BLaER1 (cell line): ENCODE data around the gene RAPSN.

Experiments
- H3K27ac ChIP-seq: shearing (Covaris generic); formaldehyde crosslinking; 2 replicates; pipeline ENCODE4 v1.8.1; 2022
- H3K27me3 ChIP-seq: shearing (Covaris generic); formaldehyde crosslinking; 2 replicates; pipeline ENCODE4 v1.8.1; 2022
- H3K36me3 ChIP-seq: shearing (Covaris generic); formaldehyde crosslinking; 2 replicates; pipeline ENCODE4 v1.8.1; 2022
- H3K4me1 ChIP-seq: shearing (Covaris generic); formaldehyde crosslinking; 2 replicates; pipeline ENCODE4 v1.8.1; 2022
- H3K4me2 ChIP-seq: shearing (Covaris generic); formaldehyde crosslinking; 2 replicates; pipeline ENCODE4 v1.8.1; 2022
- H3K4me3 ChIP-seq: shearing (Covaris generic); formaldehyde crosslinking; 2 replicates; pipeline ENCODE4 v1.8.1; 2022
- H3K9ac ChIP-seq: shearing (Covaris generic); formaldehyde crosslinking; 2 replicates; pipeline ENCODE4 v1.8.1; 2022
- H3K9me3 ChIP-seq: shearing (Covaris generic); formaldehyde crosslinking; 2 replicates; pipeline ENCODE4 v1.8.1; 2022
- H4K20me1 ChIP-seq: shearing (Covaris generic); formaldehyde crosslinking; 2 replicates; pipeline ENCODE4 v1.8.1; 2022
- Cebpa-rat ChIP-seq: shearing (Covaris generic); IDR thresholded peaks from 2 replicates; pipeline ENCODE4 v1.8.1; 2022

Gene RAPSN

DNA sequence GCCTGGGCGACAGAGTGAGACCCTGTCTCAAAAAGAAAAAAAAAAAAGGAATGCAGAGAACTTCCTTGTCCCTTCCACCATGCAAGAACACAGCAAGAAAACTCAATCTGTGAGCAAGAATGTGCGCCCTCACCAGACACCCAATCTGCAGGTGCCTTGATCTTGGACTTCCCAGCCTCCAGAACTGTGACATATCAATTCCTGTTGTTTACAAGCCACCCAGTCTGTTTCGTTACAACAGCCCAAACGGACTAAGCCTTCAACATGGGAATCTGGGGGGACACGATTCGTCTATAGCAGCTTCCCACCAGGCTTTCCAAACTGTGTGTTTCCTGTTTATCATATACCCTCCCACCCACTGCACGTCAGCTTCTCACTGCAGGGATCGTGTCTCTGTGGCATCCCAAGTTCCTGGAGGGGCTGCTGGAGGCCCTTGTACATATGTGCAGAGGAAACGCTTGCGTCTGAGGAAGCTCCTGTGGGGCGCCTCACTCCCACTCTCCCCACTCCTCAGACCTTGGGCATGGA is 11.7 kb downstream of the RAPSN start:
- peak overlapping the region; percentile 86 for H3K4me2 ChIP-seq
- H3K27ac ChIP-seq = peak overlapping the region; percentile 66
- no peak for TF ChIP-seq Cebpa-rat

DNA sequence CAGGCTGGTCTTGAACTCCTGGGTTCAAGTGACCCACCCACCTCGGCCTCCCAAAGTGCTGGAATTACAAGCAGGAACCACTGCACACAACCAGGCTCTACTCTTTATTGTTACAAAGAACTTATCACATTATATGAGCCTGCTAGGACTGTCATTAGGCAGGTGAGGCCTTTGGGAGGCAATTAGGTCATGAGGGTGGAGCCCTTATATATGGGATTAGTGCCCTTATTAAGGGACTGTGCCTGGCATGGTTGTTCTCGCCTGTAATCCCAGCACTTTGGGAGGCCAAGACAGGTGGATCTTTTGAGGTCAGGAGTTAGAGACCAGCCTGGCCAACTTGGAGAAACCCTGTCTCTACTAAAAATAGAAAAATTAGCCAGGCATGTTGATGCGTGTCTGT is 12.2 kb downstream of the RAPSN start:
- TF ChIP-seq Cebpa-rat = no peak
- no peak overlapping the region for H3K9ac ChIP-seq
- no peaks in the 10 kb centered on the region for H4K20me1 ChIP-seq

More for the DNA sequence above, 11.7 kb downstream of the RAPSN start:
- Histone ChIP-seq H3K9ac (peak overlapping the region; percentile 63; the same call in 1 of the 2 replicates), H3K4me1 (peaks cover 12% of the 10 kb centered on the region), H3K9me3 (no peaks in the 10 kb centered on the region), H3K4me3 (no peak overlapping the region), H4K20me1 (no peaks in the 10 kb centered on the region), H3K36me3 (no peaks in the 10 kb centered on the region), H3K27me3 (no peaks in the 10 kb centered on the region)

DNA sequence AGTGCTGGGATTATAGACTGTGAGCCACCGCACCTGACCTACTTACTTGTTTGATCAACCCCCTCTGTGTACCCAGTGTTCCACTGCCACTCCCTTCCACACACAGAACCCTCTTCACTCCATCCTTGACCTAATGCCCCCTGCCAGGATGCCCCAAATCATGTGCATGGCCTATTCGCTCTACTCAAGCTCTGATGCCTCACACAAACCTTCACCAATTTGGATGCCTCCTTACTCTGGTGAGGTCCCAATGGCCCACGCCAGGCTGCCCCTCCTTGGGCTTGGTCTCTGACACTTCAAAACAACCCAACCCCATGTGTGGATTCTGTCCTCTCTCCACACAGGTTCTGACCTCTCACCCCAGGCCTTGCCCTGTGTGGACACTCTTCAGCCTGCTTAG is 13.2 kb downstream of the RAPSN start:
- Histone ChIP-seq H3K4me2 (no peak overlapping the region), H3K27me3 (no peaks in the 10 kb centered on the region), H4K20me1 (no peaks in the 10 kb centered on the region), H3K36me3 (no peaks in the 10 kb centered on the region), H3K27ac (no peak overlapping the region), H3K4me3 (no peak overlapping the region), H3K9me3 (no peaks in the 10 kb centered on the region), H3K4me1 (peaks cover 12% of the 10 kb centered on the region), H3K9ac (no peak overlapping the region)
- TF ChIP-seq Cebpa-rat = no peak

More for the DNA sequence above, 12.2 kb downstream of the RAPSN start:
- Histone ChIP-seq H3K36me3 (no peaks in the 10 kb centered on the region), H3K27ac (no peak overlapping the region), H3K4me1 (peaks cover 12% of the 10 kb centered on the region), H3K27me3 (no peaks in the 10 kb centered on the region), H3K9me3 (no peaks in the 10 kb centered on the region), H3K4me3 (no peak overlapping the region), H3K4me2 (no peak overlapping the region)

- no peak for TF ChIP-seq Cebpa-rat
- Histone ChIP-seq H3K4me2 (no peak overlapping the region), H3K27ac (no peak overlapping the region), H3K4me3 (no peak overlapping the region), H3K9ac (no peak overlapping the region), H3K27me3 (no peaks in the 10 kb centered on the region), H3K9me3 (no peaks in the 10 kb centered on the region), H3K4me1 (peaks cover 12% of the 10 kb centered on the region), H4K20me1 (no peaks in the 10 kb centered on the region), H3K36me3 (no peaks in the 10 kb centered on the region)
Measured at GRCh38 chr11:47434011-47434786, 14.7 kb downstream of the RAPSN start.

- Histone ChIP-seq H3K9ac (no peak overlapping the region), H3K27ac (no peak overlapping the region), H3K36me3 (no peaks in the 10 kb centered on the region), H3K4me2 (no peak overlapping the region), H4K20me1 (no peaks in the 10 kb centered on the region), H3K4me1 (peaks cover 10% of the 10 kb centered on the region), H3K9me3 (no peaks in the 10 kb centered on the region), H3K4me3 (no peak overlapping the region), H3K27me3 (no peaks in the 10 kb centered on the region)
- no peak for TF ChIP-seq Cebpa-rat
Measured at GRCh38 chr11:47433157-47433556, 15.8 kb downstream of the RAPSN start.

DNA sequence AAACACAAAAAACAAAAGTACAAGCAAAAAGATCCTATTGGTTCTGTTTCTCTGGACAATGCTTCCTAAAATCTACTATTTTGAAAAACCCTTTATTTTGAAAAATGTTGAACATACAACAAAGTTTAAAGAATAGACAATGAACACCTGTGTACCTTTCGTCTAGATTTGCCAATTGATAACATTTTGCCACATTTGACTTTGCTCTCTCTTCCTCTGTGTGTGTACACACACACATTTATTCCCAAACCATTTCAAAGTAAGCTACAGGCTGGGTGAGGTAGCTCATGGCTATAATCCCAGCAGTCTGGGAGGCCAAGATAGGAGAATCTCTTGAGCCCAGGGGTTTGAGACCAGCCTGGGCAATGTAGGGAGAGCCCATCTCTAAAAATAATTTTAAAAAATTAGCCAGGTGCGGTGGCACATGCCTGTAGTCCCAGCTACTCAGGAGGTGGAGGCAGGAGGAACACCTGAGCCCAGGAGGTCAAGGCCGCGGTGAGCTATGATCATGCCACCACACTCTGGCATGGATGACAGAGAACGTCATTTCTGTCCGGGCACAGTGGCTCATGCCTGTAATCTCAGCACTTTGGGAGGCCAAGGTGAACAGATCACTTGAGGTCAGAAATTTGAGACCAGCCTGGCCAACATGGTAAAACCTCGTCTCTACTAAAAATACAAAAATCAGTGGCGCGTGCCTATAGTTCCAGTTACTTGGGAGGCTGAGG is 17.4 kb downstream of the RAPSN start:
- no peaks in the 10 kb centered on the region for H3K9me3 ChIP-seq

DNA sequence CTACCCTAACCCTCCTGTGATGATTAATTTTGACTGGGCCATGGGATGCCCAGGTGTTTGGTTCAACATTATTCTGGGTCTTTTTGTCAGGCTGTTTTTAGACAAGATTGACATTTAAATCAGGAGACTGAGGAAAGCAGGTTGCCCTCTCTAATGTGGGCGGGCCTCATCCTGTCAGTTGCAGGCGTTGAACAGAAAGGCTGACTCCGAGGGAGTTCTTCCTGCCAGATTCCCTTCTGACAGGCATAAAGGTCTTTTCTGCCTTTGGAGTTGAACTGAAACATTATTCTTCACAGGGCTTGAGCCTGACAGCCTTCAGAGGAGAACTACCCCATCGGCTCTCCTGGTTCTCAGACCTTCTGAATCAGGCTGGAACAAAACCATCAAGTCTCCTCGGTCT is 18.4 kb downstream of the RAPSN start:
- H3K4me2 ChIP-seq = no peak overlapping the region
- H4K20me1 ChIP-seq = no peaks in the 10 kb centered on the region
- H3K4me1 ChIP-seq = peaks cover under 1% of the 10 kb centered on the region; the same call in 1 of the 2 replicates
- H3K4me3 ChIP-seq = no peak overlapping the region
- H3K27me3 ChIP-seq = no peaks in the 10 kb centered on the region
- no peaks in the 10 kb centered on the region for H3K36me3 ChIP-seq
- H3K9me3 ChIP-seq = no peaks in the 10 kb centered on the region
- H3K9ac ChIP-seq = no peak overlapping the region
- TF ChIP-seq Cebpa-rat = no peak
- no peak overlapping the region for H3K27ac ChIP-seq

More for the DNA sequence above, 17.4 kb downstream of the RAPSN start:
- no peaks in the 10 kb centered on the region for H3K4me1 ChIP-seq
- H3K4me3 ChIP-seq = no peak overlapping the region
- H3K27ac ChIP-seq = no peak overlapping the region
- H3K27me3 ChIP-seq = no peaks in the 10 kb centered on the region
- no peak overlapping the region for H3K4me2 ChIP-seq
- no peaks in the 10 kb centered on the region for H3K36me3 ChIP-seq
- no peak overlapping the region; the same call in 1 of the 2 replicates for H3K9ac ChIP-seq
- TF ChIP-seq Cebpa-rat = no peak
- no peaks in the 10 kb centered on the region for H4K20me1 ChIP-seq

DNA sequence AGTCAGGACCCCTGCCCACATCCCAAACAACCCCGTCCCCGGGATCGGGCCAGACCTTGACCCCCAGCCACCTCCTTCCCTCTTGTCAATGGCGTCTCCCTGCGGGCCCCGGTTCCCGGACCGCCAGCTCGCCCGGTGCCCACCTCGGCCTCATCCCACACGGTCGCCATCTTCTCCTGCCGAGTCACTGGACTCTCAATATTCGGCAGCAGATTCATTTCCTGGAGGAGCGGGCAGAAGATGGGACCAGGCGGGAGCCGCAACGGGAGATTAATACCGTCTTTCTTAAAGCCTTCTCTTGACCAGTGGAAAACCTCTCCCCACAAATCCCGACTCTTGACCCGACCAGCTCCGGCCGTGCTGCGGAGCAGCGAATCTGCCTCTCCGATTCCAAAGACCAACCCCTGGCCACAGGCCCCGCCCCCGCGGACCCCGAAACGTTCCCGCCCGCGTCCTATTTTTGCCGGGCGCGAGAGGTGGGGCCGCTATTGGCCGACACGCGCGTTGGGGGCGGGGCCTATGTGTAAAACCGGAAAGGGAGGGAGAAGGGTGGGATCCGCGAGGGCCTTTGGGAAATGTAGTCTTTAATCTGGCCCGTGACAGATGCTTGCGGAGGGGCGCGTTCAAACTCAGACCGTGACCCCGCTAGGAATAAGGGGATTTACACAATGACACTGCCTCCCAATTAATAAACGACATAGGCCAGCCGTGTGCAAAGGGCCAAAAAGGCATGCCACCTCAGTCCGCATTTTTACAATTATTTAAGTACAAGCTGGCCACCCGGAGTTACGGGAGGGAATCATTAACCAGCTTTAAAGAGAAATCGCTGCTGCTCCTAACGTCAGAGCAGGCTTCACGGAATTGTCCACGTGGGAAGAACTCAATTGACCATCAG is 22.6 kb downstream of the RAPSN start, which contains the start of gene PSMC3:
Gene PSMC3 (minus strand): TSS at position 378 of the 895 bp plus-strand sequence. CDS start 160 bp downstream, at position 218.
- Histone ChIP-seq H3K27ac (peak within 1 kb of the TSS; percentile 98), H3K4me2 (peak within 1 kb of the TSS; percentile 95), H3K36me3 (peaks cover 39% of the 10 kb centered on the region), H3K4me1 (peaks cover 16% of the 10 kb centered on the region), H3K4me3 (peak within 1 kb of the TSS; percentile 92), H4K20me1 (no peaks in the 10 kb centered on the region), H3K27me3 (no peaks in the 10 kb centered on the region), H3K9ac (peak within 1 kb of the TSS; percentile 95), H3K9me3 (no peaks in the 10 kb centered on the region)
- no peak for TF ChIP-seq Cebpa-rat

GRCh38 chr11:47425611-47426010 is 23.3 kb downstream of the RAPSN start:
- peak overlapping the region; percentile 95 for H3K9ac ChIP-seq

More at GRCh38 chr11:47425611-47426010, 23.3 kb downstream of the RAPSN start:
- no peak for TF ChIP-seq Cebpa-rat
- H3K4me1 ChIP-seq = peaks cover 16% of the 10 kb centered on the region
- H3K4me2 ChIP-seq = peak overlapping the region; percentile 95
- H3K36me3 ChIP-seq = peaks cover 46% of the 10 kb centered on the region
- H3K4me3 ChIP-seq = peak overlapping the region; percentile 92
- H3K9me3 ChIP-seq = no peaks in the 10 kb centered on the region
- no peaks in the 10 kb centered on the region for H4K20me1 ChIP-seq
- peak overlapping the region; percentile 98 for H3K27ac ChIP-seq
- H3K27me3 ChIP-seq = no peaks in the 10 kb centered on the region
